AG09309 (cell line): ENCODE data around the gene MAPKAP1.

ENCODE experiments used
- DNase-seq: peaks from one replicate; pipeline ENCODE4 v3.0.0-alpha.2; 2010; ENCODE audit warnings: low read depth
- H3K4me3 ChIP-seq: 2 replicates; pipeline ENCODE4 v1.5.1; 2011; ENCODE audit warnings: mild to moderate bottlenecking, low read depth, low read length, moderate library complexity; ENCODE audit not compliant: control insufficient read depth
- CTCF ChIP-seq: IDR thresholded peaks from 2 replicates; pipeline ENCODE4 v1.5.1; 2011; ENCODE audit warnings: mild to moderate bottlenecking, low read depth, low read length, inconsistent platforms; ENCODE audit not compliant: insufficient read depth, control insufficient read depth; ENCODE audit errors: missing control alignments

MAPKAP1 gene

DNA sequence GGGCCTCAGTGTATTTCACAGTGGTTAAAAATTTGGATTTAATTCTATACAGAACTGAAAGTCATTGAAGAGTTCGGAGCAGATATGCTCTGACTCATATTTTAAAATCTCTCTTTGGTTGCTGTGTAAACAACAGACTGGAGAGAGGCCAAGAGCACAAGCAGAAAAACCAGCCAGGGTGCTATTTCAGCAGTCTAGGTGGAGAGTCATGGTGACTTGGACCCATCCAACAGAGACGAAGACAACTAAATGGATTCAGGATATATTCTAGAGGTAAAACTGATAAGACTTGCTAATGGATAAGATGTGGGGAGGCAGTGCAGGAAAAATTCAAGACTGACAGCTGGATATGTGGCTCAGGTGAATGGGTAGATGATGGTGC lies 168.9 kb downstream of the MAPKAP1 start:
- H3K4me3 ChIP-seq, result no peak overlapping the region
- DNase-seq, result peak; percentile 62
- no peak for TF ChIP-seq CTCF

DNA sequence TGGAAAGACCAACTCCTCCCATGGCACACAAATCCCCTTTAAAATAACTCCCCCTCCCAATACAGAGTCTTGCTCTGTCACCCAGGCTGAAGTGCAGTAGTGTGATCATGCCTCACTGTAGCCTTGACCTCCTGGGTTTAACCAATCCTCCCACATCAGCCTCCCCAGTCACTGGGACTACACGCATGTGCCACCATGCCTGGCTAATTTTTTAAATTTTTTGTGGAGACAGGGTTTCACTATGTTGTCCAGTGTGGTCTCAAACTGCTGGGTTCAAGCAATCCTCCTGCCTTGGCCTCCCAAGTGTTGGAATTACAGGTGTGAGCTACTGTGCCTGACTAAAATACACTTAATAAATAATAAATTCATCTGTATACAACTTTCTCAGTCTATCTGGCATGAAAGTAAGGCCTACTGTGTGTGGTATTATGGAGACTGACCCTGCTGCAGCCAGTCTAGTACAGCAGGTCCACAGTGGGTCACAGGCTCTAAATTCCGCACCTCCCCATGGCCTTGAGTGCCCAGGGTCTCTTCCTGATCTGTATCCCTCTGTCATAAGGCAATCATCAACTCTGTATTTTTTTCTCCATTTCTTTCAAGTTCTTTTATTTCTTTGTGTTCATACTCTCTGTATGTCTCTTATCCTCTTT lies 169.4 kb downstream of the MAPKAP1 start:
- TF ChIP-seq CTCF, result no peak
- H3K4me3 ChIP-seq, result no peak overlapping the region

GRCh38 chr9:125536776-125537175 lies 170.2 kb downstream of the MAPKAP1 start:
- TF ChIP-seq CTCF, result no peak
- DNase-seq, result no peak
- H3K4me3 ChIP-seq, result no peak overlapping the region

More for the DNA sequence above, 169.4 kb downstream of the MAPKAP1 start:
- DNase-seq, result no peak

GRCh38 chr9:125536167-125536772 lies 170.7 kb downstream of the MAPKAP1 start:
- no peak overlapping the region for H3K4me3 ChIP-seq
- no peak for DNase-seq
- TF ChIP-seq CTCF, result no peak

DNA sequence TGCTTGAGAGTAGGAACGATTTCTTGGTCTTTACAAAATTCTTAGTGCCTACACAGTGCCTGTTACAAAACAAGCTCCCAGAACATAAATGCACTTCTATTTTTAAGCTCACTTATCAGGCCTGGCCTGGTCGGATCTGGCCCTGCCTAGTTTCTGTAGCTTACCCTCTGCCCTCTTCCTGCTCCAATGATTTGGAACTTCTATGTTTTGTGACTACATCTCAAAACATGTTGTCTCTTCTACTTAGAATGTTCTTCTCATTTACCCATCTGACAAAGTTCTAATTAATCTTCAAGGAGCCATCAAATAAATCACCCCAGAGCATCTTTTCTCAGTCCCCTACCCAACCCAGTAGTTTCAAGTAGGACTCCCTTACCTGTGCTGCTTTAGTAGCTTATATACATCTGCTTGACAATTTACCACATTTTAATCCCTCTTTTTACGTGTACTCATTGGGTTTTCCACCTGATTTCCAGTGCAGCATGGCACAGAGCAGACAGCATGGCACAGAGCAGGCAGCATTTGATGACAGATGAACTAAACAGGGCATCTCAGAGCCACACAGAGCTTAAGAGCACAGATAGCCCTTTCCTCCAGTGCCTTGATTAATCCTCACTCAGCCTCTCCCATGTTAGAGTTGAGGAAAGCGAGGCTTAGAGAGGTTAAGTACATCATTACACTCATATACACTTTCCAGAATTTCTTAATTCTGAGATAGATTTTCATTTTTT lies 171.9 kb downstream of the MAPKAP1 start:
- DNase-seq, result no peak
- no peak overlapping the region for H3K4me3 ChIP-seq
- TF ChIP-seq CTCF, result no peak

DNA sequence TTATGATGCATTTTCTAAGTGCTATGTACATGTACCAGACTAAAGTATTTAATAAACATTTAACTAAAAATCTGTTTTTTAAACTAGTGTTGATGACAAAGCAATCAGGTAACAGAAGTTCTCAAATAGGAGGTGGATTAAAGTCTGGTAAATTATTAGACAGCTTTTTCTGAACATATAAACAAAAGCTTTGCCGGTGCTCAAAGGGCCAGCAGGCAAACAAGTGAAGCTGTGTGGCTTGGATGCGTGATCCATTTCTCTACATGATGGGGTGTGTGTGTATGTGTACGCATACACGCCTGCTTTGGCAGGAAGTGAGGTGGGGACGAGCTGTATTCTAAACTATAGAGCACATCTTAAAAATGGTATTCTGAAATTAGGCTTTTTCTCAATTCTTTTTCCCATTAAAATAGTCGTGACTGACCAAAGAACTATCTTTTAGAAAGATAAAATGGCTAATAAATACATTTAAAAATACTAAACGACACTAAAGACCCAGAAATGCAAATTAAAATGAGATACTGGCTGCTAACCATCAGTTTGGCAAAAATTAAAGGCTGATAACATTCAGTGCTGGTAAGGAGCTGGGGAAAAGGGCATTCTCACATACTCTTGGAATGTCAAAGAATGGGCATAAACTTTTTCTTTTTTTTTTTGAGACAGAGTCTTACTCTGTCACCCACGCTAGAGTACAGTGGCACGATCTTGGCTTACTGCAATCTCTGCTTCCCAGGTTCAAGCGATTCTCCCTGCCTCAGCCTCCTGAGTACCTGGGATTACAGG lies 174.0 kb downstream of the MAPKAP1 start:
- no peak for TF ChIP-seq CTCF
- H3K4me3 ChIP-seq, result no peak overlapping the region
- no peak for DNase-seq
